HG03520 (cell line): ENCODE measurements around the gene VRTN.
"Not testable (repeated sequence)": the region's sequence is repeated elsewhere in the genome, so short reads cannot be mapped to it uniquely, and the experiment has no call there.

Source experiments
- ATAC-seq: cut with Tn5 transposase; IDR thresholded peaks from one replicate; pipeline ENCODE4 v1.9.1; 2021; ENCODE audit warnings: mild to moderate bottlenecking, moderate library complexity; ENCODE audit not compliant: unreplicated experiment

VRTN gene, protein sequence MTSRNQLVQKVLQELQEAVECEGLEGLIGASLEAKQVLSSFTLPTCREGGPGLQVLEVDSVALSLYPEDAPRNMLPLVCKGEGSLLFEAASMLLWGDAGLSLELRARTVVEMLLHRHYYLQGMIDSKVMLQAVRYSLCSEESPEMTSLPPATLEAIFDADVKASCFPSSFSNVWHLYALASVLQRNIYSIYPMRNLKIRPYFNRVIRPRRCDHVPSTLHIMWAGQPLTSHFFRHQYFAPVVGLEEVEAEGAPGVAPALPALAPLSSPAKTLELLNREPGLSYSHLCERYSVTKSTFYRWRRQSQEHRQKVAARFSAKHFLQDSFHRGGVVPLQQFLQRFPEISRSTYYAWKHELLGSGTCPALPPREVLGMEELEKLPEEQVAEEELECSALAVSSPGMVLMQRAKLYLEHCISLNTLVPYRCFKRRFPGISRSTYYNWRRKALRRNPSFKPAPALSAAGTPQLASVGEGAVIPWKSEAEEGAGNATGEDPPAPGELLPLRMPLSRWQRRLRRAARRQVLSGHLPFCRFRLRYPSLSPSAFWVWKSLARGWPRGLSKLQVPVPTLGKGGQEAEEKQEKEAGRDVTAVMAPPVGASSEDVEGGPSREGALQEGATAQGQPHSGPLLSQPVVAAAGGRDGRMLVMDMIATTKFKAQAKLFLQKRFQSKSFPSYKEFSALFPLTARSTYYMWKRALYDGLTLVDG

GRCh38 chr14:74348241-74348734 is at the start of gene VRTN:
VRTN (plus strand) TSS chr14:74348471; CDS start chr14:74356784, 8,313 bp downstream.
- no peak for ATAC-seq

- ATAC-seq, result no peak
Observed at GRCh38 chr14:74299061-74299545, 49.2 kb upstream of the VRTN start.

DNA sequence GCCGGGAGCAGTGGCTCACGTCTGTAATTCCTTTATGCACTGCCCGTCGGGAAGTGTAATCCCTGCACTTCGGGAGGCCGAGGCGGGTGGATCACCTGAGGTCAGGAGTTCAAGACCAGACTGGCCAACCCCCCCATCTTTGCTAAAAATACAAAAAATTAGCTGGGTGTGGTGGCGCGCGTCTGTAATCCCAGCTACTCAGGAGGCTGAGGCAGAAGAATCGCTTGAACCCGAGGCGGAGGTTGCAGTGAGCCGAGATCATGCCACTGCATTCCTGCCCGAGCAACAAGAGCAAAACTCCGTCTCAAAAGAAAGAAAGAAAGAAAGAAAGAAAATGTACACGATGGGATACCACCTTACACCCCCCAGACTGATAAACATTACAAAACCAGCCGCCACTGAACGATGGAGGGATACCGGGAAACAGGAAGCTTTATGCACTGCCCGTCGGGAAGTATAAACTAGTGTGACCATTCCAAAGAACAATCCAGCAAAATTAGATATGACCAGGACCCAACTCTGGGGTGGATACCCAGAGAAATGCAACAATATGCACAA is 46.6 kb upstream of the VRTN start:
- no peak for ATAC-seq

GRCh38 chr14:74302152-74302628 is 46.1 kb upstream of the VRTN start:
- ATAC-seq, result peak; percentile 49

DNA sequence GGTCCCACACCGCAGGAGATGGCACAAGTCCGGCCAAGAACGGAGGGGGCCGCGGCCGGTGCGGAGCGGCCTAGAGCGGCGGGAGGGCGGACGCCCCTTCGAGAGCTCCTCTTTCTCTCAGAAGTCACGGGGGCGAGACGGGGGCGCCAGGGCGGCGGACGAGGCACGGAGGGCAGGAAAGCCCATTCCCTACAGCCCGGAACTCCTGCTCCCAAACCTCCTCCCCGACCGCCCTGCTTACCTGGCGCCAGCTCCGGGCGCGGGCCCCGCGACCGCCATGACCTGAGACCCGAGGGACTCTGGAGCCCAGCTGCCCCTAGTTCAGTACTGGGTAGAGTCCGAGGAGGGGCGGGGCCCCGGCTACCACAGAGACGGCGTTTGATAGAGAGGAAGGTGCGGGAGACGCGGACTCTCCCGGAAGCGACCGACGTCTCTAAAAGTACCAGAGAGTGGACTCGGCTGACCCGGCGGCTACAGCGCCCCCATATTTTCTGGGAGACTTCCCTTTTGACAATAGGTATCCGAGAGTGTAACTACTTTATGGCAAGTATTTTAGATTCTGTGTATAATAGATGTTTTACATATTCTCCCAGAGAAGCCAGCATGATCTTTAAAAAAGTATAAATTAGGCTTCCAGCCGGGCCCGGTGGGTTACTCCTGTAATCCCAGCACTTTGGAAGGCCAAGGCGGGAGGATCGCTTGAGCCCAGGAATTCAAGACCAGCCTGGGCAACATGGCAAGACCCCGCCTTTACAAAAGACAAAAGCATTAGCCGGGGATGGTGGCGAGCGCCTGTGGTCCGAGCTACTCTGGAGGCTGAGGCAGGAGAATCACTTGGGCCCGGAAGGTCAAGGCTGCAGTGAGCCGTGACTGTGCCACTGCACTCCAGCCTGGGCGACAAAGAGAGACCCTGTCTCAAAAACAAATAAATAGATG is 45.4 kb upstream of the VRTN start, which contains the start of gene ABCD4:
TSS of gene ABCD4 (minus strand) at position 301 of the 936 bp plus-strand sequence. CDS start at position 279, 22 bp downstream.
- ATAC-seq, result peak; percentile 92

DNA sequence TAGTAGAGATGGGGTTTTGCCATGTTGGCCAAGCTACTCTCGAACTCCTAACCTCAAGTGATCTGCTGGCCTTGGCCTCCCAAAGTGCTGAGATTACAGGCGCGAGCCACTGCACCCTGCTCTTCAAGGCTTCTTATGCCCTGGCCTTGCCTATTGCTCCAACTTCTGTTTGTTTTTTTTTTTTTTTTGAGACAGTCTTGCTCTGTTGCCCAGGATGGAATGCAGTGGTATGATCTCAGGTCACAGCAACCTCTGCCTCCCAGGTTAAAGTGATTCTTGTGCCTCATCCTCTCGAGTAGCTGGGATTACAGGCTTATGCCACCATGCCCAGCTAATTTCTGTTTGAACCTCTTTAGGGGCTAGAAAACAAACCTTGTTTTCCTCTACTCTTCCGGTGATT is 39.6 kb upstream of the VRTN start:
- no peak for ATAC-seq

DNA sequence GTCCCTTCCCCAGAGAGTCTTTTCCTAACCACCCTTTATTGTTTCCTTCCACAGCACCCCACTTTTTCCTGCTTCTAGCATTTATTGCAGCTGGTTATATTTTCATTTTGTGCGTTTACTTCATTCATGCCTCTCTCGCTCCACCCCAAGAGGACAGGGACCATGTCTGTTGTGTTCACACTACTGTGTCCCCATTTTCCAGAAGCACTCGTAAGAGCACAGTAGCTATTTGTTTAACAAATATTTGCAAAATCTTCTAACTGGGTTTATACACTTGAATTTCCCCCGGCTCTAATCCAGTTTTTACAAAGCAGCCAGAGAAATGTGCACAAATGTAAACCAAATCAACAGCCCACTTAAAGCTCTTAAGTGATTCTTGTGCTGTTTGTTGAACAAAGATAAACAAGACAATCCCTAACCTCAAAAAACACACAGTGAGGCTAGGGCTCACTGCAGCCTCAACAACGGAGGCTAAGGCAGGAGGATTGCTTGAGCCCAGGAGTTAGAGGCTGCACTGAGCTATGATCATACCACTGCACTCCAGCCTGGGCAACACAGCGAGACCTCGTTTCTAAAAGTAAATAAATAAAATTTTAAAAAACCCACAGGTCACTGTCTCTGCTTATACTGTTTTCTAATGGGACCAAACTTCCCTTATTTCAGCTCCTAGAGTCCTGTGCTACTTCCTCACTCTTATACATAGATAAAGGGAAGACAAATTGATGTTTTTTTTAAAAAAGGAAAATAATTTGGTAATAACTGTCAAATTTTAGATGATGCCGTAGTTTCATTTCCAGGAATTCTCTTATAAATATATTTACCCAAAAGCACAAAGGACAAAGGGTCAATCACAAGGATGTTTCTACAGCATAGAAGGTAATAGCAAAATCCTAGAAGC is 38.9 kb upstream of the VRTN start:
- ATAC-seq, result no peak

GRCh38 chr14:74312161-74312560 is 36.1 kb upstream of the VRTN start:
- ATAC-seq, result no peak

DNA sequence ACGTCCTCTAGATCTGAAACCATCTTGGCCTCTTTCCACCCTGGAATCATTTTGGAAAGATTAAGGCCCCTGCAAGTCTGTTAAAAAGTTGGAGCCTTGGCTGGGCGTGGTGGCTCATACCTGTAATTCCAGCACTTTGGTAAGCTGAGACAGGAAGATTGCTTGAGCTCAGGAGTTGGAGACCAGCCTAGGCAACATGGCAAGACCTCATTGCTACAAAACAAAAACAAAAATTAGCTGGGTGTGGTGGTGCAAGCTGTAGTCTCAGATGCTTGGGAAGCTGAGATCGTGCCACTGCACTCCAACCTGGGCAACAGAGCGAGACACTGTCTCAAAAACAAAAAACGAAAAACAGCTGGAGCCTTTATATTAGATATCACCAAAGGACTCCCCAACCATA is 34.7 kb upstream of the VRTN start:
- ATAC-seq, result no peak

DNA sequence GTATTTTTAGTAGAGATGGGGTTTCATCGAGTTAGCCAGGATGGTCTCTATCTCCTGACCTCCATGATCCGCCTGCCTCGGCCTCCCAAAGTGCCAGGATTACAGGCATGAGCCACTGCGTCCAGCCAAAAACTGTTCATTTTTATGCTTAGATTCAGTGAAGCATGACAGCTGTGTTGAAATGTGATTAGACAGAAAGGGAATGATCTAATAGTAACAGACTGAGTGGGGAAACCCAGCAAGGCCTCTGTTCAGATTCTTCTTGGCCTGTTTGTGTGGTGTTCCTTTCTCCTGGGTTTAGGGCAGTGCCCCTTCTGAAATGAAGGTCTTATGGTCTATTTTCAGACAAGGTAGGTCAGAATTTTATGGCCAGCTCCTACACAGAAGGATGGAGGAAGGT is 33.7 kb upstream of the VRTN start:
- no peak for ATAC-seq

- no peak for ATAC-seq
Observed at GRCh38 chr14:74324931-74325361, 23.3 kb upstream of the VRTN start.

DNA sequence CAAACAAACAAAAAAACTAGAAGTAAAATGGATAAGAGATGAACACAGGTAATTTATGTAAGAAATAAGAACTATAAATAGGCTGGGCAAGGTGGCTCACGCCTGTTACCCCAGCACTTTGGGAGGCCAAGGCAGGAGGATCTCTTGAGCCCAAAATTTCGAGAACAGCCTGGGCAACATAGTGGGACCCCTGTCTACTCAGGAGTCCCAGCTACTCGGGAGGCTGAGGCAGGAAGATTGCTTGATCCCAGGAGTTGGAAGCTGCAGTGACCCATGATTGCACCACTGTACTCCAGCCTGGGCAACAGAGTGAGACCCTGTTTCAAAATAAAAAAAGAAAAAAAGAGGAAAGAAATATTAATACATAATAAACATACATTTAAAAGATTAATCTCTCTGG is 22.8 kb upstream of the VRTN start:
- no peak for ATAC-seq

DNA sequence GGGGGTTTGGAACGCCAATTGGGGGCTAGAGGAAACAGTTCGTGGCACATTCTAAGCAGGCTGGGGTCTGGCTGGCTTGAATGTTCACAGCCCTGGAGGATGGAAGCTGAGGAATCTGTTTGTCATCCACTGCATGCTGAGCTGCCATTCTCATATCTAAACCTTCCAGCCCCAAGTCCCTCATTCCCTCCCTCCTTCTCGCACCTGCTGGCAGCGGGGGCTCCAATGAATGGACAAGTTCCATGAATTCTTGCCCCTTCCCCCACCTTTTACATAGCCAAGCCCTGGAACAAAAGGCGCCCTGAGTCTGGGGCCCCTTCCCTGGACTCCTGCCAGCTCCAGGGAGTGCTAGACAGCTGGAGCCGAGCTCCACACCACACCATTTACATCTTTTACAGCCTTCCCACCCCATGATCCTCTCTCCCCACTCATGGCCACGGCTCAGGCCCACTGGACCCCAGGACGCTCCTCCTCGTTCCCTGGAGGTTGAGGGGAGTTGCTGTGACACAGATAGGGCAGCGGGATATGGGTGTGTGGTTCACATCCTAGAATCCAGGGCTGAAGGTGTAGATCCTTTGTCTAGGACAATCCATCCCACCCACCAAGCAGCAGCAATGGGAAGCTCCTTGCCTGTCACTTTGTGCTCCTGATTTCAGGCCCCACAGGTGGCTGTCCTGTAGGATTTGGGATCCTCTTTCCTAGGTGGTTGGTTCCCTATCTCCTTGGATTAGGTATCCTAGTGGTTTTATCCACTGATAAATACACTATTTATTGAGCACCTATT is 21.7 kb upstream of the VRTN start:
- ATAC-seq, result no peak

- not testable (repeated sequence) for ATAC-seq
Observed at GRCh38 chr14:74329950-74330552, 18.2 kb upstream of the VRTN start.

DNA sequence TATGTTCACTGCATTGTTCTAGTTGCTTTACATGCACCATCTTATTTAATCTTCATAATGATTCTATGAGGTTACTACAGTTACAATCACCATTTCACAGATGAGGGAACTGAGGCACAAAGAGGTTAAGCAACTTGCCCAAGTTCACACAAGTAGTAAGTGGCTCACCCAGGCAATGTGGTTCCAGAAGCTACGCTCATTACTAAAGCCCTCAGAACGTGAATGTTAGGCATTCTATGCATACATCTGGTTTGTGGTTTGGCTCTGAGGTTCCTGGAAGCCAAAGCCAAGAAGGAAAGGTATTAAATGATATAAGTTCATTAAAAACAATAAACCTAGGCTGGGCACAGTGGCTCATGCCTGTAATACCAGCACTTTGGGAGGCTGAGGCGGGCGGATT is 14.4 kb upstream of the VRTN start:
- ATAC-seq, result no peak

DNA sequence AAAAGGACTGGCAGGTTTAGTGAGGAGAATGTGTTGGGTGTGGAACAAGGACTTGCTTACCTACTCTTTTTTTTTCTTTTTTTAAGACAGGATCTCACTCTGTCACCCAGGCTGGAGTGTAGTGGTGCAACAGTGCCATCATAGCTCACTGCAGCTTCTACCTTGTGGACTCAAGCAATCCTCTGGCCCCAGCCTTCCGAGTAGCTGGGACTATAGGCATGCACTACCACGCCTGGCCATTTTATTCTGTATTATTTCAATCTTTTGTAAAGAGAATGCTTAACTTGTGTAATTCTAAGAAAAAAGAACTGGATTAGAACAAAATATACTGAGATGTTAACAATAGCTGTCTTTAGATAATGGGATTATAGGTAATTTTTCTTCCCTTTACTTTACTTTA is 1.9 kb upstream of the VRTN start:
- no peak for ATAC-seq

DNA sequence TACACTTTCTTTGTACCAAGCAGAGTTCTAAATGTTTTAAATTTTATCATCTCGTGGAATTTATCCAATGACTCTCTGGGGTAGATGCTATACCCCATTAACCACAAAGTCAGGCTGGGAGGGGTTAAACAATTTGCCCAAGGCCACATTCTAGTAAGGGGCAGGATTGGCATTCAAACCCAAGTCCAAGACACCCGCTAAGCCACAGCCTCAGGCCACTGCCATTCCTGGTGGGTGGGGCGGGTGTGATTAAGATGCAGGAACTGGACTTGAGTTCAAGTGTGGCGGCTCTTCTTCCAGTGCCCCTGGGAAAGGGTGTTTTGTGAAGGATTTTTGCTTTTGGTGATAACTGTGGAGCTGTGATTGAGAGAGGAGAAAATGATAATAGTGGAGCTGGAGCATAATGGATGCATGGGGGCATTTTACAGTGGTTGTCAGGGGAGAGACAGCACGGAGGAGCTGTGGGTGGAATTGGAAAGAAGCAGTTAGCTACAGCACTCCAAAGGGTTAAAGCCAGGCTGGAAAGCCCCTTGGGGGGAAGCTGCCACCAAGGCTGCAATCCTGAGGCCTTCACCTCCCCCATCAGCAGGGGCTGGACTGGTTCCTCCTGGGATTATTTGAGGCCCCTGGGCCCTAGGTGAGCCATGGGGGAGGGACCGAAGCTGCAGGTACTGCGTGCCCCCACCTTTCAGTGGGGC is 1.0 kb upstream of the VRTN start:
- ATAC-seq, result no peak

GRCh38 chr14:74347795-74348100 is 523 bp upstream of the VRTN start:
- no peak for ATAC-seq
